H9 (cell line): ENCODE data around the gene IL1RAPL1. TPM values are rescaled to one million over a fixed set of nuclear protein-coding genes. Genes with fewer than 3 reads are reported as not detected.

ENCODE experiments used
- DNase-seq: peaks from one replicate; pipeline ENCODE4 v3.0.0-alpha.2; 2017
- H2AFZ ChIP-seq: one replicate; pipeline ENCODE4 v1.6.1; 2013; ENCODE audit warnings: mild to moderate bottlenecking, low read length, control low read depth, moderate library complexity
- H2AK5ac ChIP-seq: 2 replicates; pipeline ENCODE4 v1.6.1; 2013; ENCODE audit warnings: low read length, control low read depth, mixed read lengths; ENCODE audit not compliant: insufficient read length
- H2BK120ac ChIP-seq: one replicate; pipeline ENCODE4 v1.6.1; 2013; ENCODE audit warnings: low read depth, mild to moderate bottlenecking, low read length, control low read depth, inconsistent platforms; ENCODE audit not compliant: poor library complexity, severe bottlenecking
- H2BK12ac ChIP-seq: 2 replicates; pipeline ENCODE4 v1.6.1; 2013; ENCODE audit warnings: low read length, control low read depth, mixed read lengths, low read depth; ENCODE audit not compliant: insufficient read length
- H2BK15ac ChIP-seq: 2 replicates; pipeline ENCODE4 v1.6.1; 2013; ENCODE audit warnings: low read depth, low read length, control low read depth
- H2BK20ac ChIP-seq: one replicate; pipeline ENCODE4 v1.6.1; 2013; ENCODE audit warnings: low read depth, mild to moderate bottlenecking, low read length, control low read depth, inconsistent platforms; ENCODE audit not compliant: poor library complexity, severe bottlenecking
- H2BK5ac ChIP-seq: 2 replicates; pipeline ENCODE4 v1.6.1; 2013; ENCODE audit warnings: low read length, control low read depth, mixed read lengths; ENCODE audit not compliant: insufficient read length
- H3K14ac ChIP-seq: 2 replicates; pipeline ENCODE4 v1.6.1; 2013; ENCODE audit warnings: low read length, control low read depth; ENCODE audit not compliant: insufficient read depth
- H3K18ac ChIP-seq: 2 replicates; pipeline ENCODE4 v1.6.1; 2013; ENCODE audit warnings: low read depth, mild to moderate bottlenecking, mixed read lengths, low read length, control low read depth; ENCODE audit not compliant: insufficient read length
- H3K23ac ChIP-seq: 2 replicates; pipeline ENCODE4 v1.6.1; 2013; ENCODE audit warnings: low read length, control low read depth, mixed read lengths, low read depth; ENCODE audit not compliant: insufficient read length
- H3K23me2 ChIP-seq: 2 replicates; pipeline ENCODE4 v1.6.1; 2013; ENCODE audit warnings: low read depth, mild to moderate bottlenecking, mixed read lengths, low read length, control low read depth; ENCODE audit not compliant: insufficient read length, poor library complexity, severe bottlenecking
- H3K27ac ChIP-seq: 2 replicates; pipeline ENCODE4 v1.5.1; 2013; ENCODE audit warnings: low read length, control low read depth, mixed read lengths, low read depth; ENCODE audit not compliant: insufficient read length
- H3K27me3 ChIP-seq: 2 replicates; pipeline ENCODE4 v1.6.1; 2013; ENCODE audit warnings: low read length, control low read depth, inconsistent platforms; ENCODE audit not compliant: insufficient read depth
- H3K4ac ChIP-seq: 2 replicates; pipeline ENCODE4 v1.6.1; 2013; ENCODE audit warnings: low read depth, mild to moderate bottlenecking, control low read depth, inconsistent platforms, low read length, moderate library complexity
- H3K4me1 ChIP-seq: 2 replicates; pipeline ENCODE4 v1.6.1; 2013; ENCODE audit warnings: low read length, control low read depth, inconsistent platforms; ENCODE audit not compliant: insufficient read depth
- H3K4me2 ChIP-seq: 2 replicates; pipeline ENCODE4 v1.6.1; 2013; ENCODE audit warnings: low read length, control low read depth, mixed read lengths; ENCODE audit not compliant: insufficient read length, insufficient read depth
- H3K56ac ChIP-seq: 2 replicates; pipeline ENCODE4 v1.6.1; 2013; ENCODE audit warnings: low read depth, mild to moderate bottlenecking, mixed read lengths, low read length, control low read depth; ENCODE audit not compliant: insufficient read length
- H3K79me1 ChIP-seq: 2 replicates; pipeline ENCODE4 v1.6.1; 2013; ENCODE audit warnings: low read depth, mild to moderate bottlenecking, moderate library complexity, low read length, control low read depth, inconsistent platforms; ENCODE audit not compliant: insufficient read depth, poor library complexity, severe bottlenecking
- H3K79me2 ChIP-seq: 2 replicates; pipeline ENCODE4 v1.6.1; 2013; ENCODE audit warnings: low read length, control low read depth, inconsistent platforms; ENCODE audit not compliant: insufficient read depth
- H3K9ac ChIP-seq: 2 replicates; pipeline ENCODE4 v1.6.1; 2013; ENCODE audit warnings: low read length, control low read depth, mixed read lengths; ENCODE audit not compliant: insufficient read length; ENCODE audit errors: extremely low read depth
- H3K9me3 ChIP-seq: one replicate; pipeline ENCODE4 v1.6.1; 2013; ENCODE audit warnings: low read depth, low read length, inconsistent platforms; ENCODE audit not compliant: control insufficient read depth
- H3T11ph ChIP-seq: one replicate; pipeline ENCODE4 v1.6.1; 2013; ENCODE audit warnings: mild to moderate bottlenecking, low read length, control low read depth, inconsistent platforms
- H4K20me1 ChIP-seq: one replicate; pipeline ENCODE4 v1.6.1; 2013; ENCODE audit not compliant: control insufficient read depth, insufficient read length, insufficient read depth
- H4K5ac ChIP-seq: 2 replicates; pipeline ENCODE4 v1.6.1; 2013; ENCODE audit warnings: low read depth, mild to moderate bottlenecking, mixed read lengths, low read length, control low read depth; ENCODE audit not compliant: insufficient read length
- H4K8ac ChIP-seq: replicated peaks from 2 replicates; pipeline ENCODE4 v1.6.1; 2013; ENCODE audit warnings: low read length, control low read depth, mixed read lengths, low read depth; ENCODE audit not compliant: insufficient read length
- H4K91ac ChIP-seq: 2 replicates; pipeline ENCODE4 v1.6.1; 2013; ENCODE audit warnings: low read depth, mild to moderate bottlenecking, moderate library complexity, mixed read lengths, low read length, control low read depth; ENCODE audit not compliant: insufficient read length
- H3K27ac Mint-ChIP-seq, 3 experiments: 2 replicates in 2 of 3; 3 replicates in 1 of 3; pipeline ENCODE4 v1.8.0; 2020 to 2021; ENCODE audit warnings: mixed read lengths in 3 of 3, mild to moderate bottlenecking in 1 of 3, moderate library complexity in 1 of 3
- H3K27me3 Mint-ChIP-seq: 2 replicates; pipeline ENCODE4 v1.8.0; 2021; ENCODE audit warnings: low read depth, mild to moderate bottlenecking, moderate library complexity, mixed read lengths
- H3K36me3 Mint-ChIP-seq, 3 experiments: 2 replicates in 2 of 3; 3 replicates in 1 of 3; pipeline ENCODE4 v1.8.0; 2020 to 2021; ENCODE audit warnings: low read depth in 3 of 3, mixed read lengths in 3 of 3; ENCODE audit not compliant: insufficient read depth in 1 of 3
- H3K4me1 Mint-ChIP-seq, 2 experiments: 2 replicates each; pipeline ENCODE4 v1.8.0; 2020; ENCODE audit warnings: mixed read lengths in 2 of 2
- H3K4me3 Mint-ChIP-seq, 2 experiments: 2 replicates in 1 of 2; 3 replicates in 1 of 2; pipeline ENCODE4 v1.8.0; 2020 to 2021; ENCODE audit warnings: mild to moderate bottlenecking in 2 of 2, mixed read lengths in 2 of 2, moderate library complexity in 1 of 2
- H3K9me3 Mint-ChIP-seq, 2 experiments: 2 replicates in 1 of 2; 3 replicates in 1 of 2; pipeline ENCODE4 v1.8.0; 2020; ENCODE audit warnings: mild to moderate bottlenecking in 2 of 2, mixed read lengths in 2 of 2, moderate library complexity in 1 of 2
- CTCF ChIP-seq: fragments of 200-600 bp; sonication (generic); conservative IDR thresholded peaks from 3 replicates; pipeline ENCODE4 v1.8.0; 2021; ENCODE audit warnings: antibody characterized with exemption, mild to moderate bottlenecking
- WGBS: extraction: QIAGEN DNeasy Blood & Tissue Kit; methylation state at CpG from one replicate; pipeline ENCODE4 v1.1.7; 2013; ENCODE audit warnings: missing lambda C conversion rate, low lambda C conversion rate, mixed read lengths; ENCODE audit not compliant: insufficient read length; ENCODE audit errors: extremely low coverage; 5-methylcytosine and 5-hydroxymethylcytosine counted together
- total RNA-seq: library from RNA; stranded (reverse); gene quantifications from 2 replicates; pipeline ENCODE4 v1.2.1, GENCODE V29; 2021

IL1RAPL1 gene
- total RNA-seq, 1 experiment from 2014 or later = 0.31 TPM

GRCh38 chrX:29145316-29145715, 558.1 kb downstream of the IL1RAPL1 start:
- Histone ChIP-seq H3K23me2 (no peaks in the 10 kb centered on the region), H3K27ac (no peak overlapping the region), H2BK15ac (no peak overlapping the region), H2BK12ac (no peak overlapping the region), H2BK120ac (no peak overlapping the region), H3K23ac (no peak overlapping the region), H3K4me1 (no peaks in the 10 kb centered on the region), H4K20me1 (no peaks in the 10 kb centered on the region), H4K91ac (no peak overlapping the region), H3K18ac (no peak overlapping the region), H3T11ph (no peak overlapping the region), H3K79me2 (no peaks in the 10 kb centered on the region), H2AK5ac (no peak overlapping the region), H3K4me2 (no peak overlapping the region), H4K5ac (no peak overlapping the region), H3K27me3 (no peaks in the 10 kb centered on the region), H3K79me1 (no peaks in the 10 kb centered on the region), H3K9me3 (no peaks in the 10 kb centered on the region), H2AFZ (no peak overlapping the region), H2BK5ac (no peak overlapping the region), H3K4ac (no peak overlapping the region), H3K56ac (no peak overlapping the region), H3K14ac (no peak overlapping the region), H2BK20ac (no peak overlapping the region), H3K9ac (no peak overlapping the region), H4K8ac (no peak overlapping the region)
- Mint-ChIP-seq H3K27ac (no peak overlapping the region), H3K9me3 (peaks cover 6 to 32% of the 10 kb centered on the region in 2 experiments), H3K4me1 (peaks cover 7% of the 10 kb centered on the region in 2 experiments; a peak in 2 of 4 replicates), H3K4me3 (no peak overlapping the region), H3K27me3 (no peaks in the 10 kb centered on the region), H3K36me3 (no peaks in the 10 kb centered on the region; a peak in 1 of 7 replicates)
- DNase-seq = no peak
- no CpG with 5 or more reads among the region's 4 CpGs for whole genome bisulfite sequencing
- no peak for TF ChIP-seq CTCF
